Neutrophil (primary cell): ENCODE measurements around the gene ARHGAP6.

Source experiments
- H3K27ac ChIP-seq: fragments of 200-600 bp; sonication (generic); 2 replicates; pipeline ENCODE4 v1.5.1; 2016; ENCODE audit warnings: mild to moderate bottlenecking, moderate library complexity
- H3K27me3 ChIP-seq: fragments of 200-600 bp; sonication (generic); 2 replicates; pipeline ENCODE4 v1.6.0; 2016; ENCODE audit warnings: mild to moderate bottlenecking
- H3K36me3 ChIP-seq: fragments of 200-600 bp; sonication (generic); 2 replicates; pipeline ENCODE4 v1.5.1; 2017
- H3K4me1 ChIP-seq, 2 experiments: fragments of 200-600 bp in 1 of 2; sonication (generic) in 1 of 2; 1 replicate in 1 of 2; 2 replicates in 1 of 2; pipeline versions ENCODE4 v1.5.1 to v1.6.1; 2013 to 2016; ENCODE audit warnings: low read depth in 1 of 2, low read length in 1 of 2, mild to moderate bottlenecking in 1 of 2, moderate library complexity in 1 of 2; ENCODE audit not compliant: control insufficient read depth in 1 of 2, insufficient read depth in 1 of 2
- H3K4me3 ChIP-seq, 2 experiments: fragments of 200-600 bp in 1 of 2; sonication (generic) in 1 of 2; 1 replicate in 1 of 2; 2 replicates in 1 of 2; pipeline ENCODE4 v1.5.1; 2013 to 2016; ENCODE audit warnings: low read depth in 1 of 2, low read length in 1 of 2, mild to moderate bottlenecking in 1 of 2, moderate library complexity in 1 of 2
- H3K9me3 ChIP-seq: fragments of 200-600 bp; sonication (generic); 2 replicates; pipeline ENCODE4 v1.5.1; 2016
- CTCF ChIP-seq: fragments of 200-600 bp; sonication (generic); IDR thresholded peaks from 2 replicates; pipeline ENCODE4 v1.5.1; 2016; ENCODE audit warnings: antibody characterized with exemption

Gene ARHGAP6

DNA sequence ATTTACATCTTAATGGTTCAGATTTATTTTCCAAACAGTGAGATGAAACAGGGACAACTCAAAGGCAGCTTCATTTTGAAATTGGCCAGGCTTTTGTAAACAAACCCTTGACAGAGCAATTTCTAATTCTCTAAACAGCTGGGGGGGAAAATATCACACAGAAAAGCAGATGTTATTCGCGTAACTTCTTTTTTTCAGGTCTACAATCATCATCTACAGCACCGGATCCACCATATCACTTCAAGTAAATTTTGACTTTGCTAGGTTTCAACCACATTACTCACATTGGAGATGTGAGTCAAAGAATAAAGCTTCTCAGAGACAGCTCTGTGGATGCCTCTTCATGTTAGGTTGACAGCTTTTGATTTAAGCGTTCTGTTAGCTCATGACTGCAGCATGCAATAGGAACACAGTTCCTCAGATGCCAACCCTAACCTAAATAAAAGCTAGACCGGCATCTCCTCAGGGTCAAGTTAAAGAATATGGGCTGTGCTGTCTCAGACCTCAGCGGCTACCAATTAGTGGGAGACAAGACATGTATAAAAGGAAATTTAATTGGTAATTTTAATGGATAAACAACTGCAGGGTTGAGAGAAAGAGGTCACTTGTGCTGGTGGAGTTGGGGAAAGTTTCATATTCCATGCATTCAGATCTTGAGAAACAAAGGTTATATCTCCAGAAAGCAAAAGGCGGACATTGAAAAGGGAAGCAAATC lies 345.8 kb downstream of the ARHGAP6 start:
- H3K4me1 ChIP-seq: no peaks in the 10 kb centered on the region
- H3K9me3 ChIP-seq: no peaks in the 10 kb centered on the region
- H3K27ac ChIP-seq: no peak overlapping the region
- no peaks in the 10 kb centered on the region for H3K27me3 ChIP-seq
- no peak for TF ChIP-seq CTCF
- no peaks in the 10 kb centered on the region for H3K36me3 ChIP-seq
- H3K4me3 ChIP-seq: no peak overlapping the region

DNA sequence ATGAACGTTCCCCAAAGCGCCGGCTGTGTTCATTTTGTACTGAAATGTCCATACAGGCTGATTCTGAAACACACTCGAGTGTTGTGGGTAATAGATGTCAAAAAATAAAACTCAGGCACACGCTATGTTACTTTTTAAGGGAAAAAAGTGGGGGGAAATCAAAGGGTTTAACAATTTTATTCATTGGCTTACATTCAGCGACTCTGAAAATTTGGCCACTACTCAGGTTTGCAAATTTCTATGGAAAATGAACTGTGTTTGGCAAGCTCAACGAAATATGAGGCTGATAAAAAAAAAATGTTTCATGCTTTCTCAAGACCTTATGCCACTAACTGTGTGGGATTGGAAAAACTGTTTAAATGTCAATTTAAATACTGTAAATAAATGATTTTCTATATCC lies 354.0 kb downstream of the ARHGAP6 start:
- Histone ChIP-seq H3K9me3 (no peaks in the 10 kb centered on the region), H3K27me3 (no peaks in the 10 kb centered on the region), H3K4me1 (no peaks in the 10 kb centered on the region), H3K36me3 (no peaks in the 10 kb centered on the region), H3K4me3 (no peak overlapping the region), H3K27ac (no peak overlapping the region)
- no peak for TF ChIP-seq CTCF

DNA sequence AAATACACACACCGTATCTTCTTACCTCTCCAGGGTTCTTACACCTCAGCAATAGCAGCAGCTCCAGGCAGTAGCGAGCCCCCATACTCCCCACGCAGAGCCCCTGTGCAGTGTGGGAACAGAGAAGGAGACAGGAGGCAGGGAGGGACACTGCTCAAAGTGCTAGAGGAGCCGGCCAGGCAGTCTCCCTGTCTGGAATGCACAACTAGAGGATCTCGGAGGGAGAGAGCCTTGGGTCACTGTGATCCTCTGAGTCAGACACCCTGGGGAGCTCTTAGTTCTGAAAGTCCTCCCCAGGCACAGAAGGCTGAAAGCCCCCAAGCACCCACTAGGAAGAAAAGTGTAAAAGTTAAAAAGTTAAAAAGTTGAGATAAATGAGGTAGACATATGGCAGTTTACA lies 356.5 kb downstream of the ARHGAP6 start:
- no peaks in the 10 kb centered on the region for H3K9me3 ChIP-seq
- no peaks in the 10 kb centered on the region for H3K4me1 ChIP-seq
- no peak for TF ChIP-seq CTCF
- no peak overlapping the region for H3K27ac ChIP-seq
- no peaks in the 10 kb centered on the region for H3K36me3 ChIP-seq
- no peaks in the 10 kb centered on the region for H3K27me3 ChIP-seq
- no peak overlapping the region for H3K4me3 ChIP-seq

GRCh38 chrX:11305641-11306040 lies 360.1 kb downstream of the ARHGAP6 start:
- Histone ChIP-seq H3K4me1 (no peaks in the 10 kb centered on the region), H3K27me3 (no peaks in the 10 kb centered on the region), H3K4me3 (no peak overlapping the region), H3K36me3 (no peaks in the 10 kb centered on the region), H3K9me3 (no peaks in the 10 kb centered on the region), H3K27ac (no peak overlapping the region)
- no peak for TF ChIP-seq CTCF

DNA sequence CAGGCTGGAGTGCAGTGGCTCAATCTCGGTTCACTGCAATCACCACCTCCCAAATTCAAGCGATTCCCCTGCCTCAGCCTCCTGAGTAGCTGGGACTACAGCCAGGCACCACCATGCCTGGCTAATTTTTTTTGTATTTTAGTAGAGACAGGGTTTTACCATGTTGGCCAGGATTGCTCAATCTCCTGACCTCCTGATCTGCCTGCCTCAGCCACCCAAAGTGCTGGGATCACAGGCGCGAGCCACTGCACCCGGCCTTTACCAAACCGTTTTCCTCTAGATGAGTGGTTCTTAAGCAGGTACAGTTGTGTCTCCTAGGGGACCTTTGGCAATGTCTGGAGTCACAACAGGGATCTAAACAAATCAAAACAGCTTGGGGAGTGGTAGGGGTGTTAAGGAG lies 360.9 kb downstream of the ARHGAP6 start:
- H3K27ac ChIP-seq: no peak overlapping the region
- H3K4me3 ChIP-seq: no peak overlapping the region
- TF ChIP-seq CTCF: no peak
- no peaks in the 10 kb centered on the region for H3K27me3 ChIP-seq
- no peaks in the 10 kb centered on the region for H3K36me3 ChIP-seq
- no peaks in the 10 kb centered on the region for H3K9me3 ChIP-seq
- H3K4me1 ChIP-seq: no peaks in the 10 kb centered on the region
